Activated T-cell treated with anti-CD3 and anti-CD28 coated beads for 4 hours (primary cell): Measurements from ENCODE around the gene YWHAQ.

Experiments
- DNase-seq: peaks from one replicate; pipeline ENCODE4 v3.0.0-alpha.2; 2020

Gene YWHAQ

GRCh38 chr2:9630736-9631552, at the start of gene YWHAQ:
Gene YWHAQ (minus strand): TSS chr2:9630997. CDS start chr2:9630452, 545 bp downstream.
- peak; percentile 94 for DNase-seq

DNA sequence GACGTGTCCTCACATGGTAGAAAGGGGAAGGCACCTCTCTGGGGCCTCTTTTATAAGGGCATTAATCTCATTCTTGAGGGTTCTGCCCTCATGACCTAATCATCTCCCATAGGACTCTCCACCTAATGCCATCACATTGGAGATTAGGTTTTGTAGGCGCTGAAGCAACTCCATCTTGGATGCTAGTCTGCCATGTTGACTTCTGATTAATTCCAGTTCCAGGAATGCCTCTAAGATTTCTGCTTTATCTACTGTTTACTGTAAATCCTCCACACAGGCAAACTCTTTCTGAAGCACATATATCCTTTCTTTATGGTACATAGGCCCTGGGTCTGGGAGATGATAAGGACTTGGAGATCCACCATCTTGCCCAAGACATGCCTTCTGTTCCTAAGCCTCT, 49.3 kb upstream of the YWHAQ start:
- DNase-seq, result no peak

DNA sequence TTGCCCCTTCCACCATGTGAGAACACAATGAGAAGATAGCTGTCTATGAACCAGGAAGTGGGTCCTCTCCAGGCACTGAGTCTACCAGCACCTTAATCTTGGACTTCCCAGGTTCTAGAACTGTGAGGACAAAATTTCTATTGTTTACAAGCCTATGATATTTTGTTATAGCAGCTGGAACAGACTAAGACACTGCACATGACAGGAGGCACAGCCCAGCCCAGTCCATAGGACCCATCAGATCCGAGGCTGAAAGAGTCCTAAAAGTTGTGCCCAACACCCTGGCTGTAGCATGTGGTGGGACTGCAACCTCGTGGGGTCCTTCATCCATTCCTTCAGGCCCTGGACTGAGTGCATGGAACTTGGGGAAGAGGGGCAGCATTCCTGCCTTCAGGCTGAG, 48.4 kb upstream of the YWHAQ start:
- DNase-seq, result no peak

DNA sequence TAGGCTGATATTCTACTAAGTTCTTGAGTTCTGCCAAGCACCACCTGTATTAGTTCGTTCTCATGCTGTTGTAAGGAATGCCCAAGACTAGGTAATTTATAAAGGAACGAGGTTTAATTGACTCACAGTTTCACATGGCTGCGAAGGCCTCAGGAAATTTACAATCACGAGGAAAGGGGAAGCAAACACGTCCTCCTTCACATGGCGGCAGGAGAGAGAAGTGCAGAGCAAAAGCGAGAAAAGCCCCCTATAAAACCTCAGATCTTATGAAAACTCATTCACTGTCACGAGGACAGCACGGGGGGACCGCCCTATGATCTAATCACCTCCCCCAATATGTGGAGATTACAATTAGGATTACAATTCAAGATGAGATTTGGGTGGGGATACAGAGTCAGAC, 47.7 kb upstream of the YWHAQ start:
- DNase-seq, result no peak

GRCh38 chr2:9675415-9676351, 44.9 kb upstream of the YWHAQ start:
- DNase-seq, result no peak

GRCh38 chr2:9674891-9675414, 44.2 kb upstream of the YWHAQ start:
- no peak for DNase-seq

- DNase-seq, result no peak
Measured at GRCh38 chr2:9673914-9674481, 43.2 kb upstream of the YWHAQ start.

DNA sequence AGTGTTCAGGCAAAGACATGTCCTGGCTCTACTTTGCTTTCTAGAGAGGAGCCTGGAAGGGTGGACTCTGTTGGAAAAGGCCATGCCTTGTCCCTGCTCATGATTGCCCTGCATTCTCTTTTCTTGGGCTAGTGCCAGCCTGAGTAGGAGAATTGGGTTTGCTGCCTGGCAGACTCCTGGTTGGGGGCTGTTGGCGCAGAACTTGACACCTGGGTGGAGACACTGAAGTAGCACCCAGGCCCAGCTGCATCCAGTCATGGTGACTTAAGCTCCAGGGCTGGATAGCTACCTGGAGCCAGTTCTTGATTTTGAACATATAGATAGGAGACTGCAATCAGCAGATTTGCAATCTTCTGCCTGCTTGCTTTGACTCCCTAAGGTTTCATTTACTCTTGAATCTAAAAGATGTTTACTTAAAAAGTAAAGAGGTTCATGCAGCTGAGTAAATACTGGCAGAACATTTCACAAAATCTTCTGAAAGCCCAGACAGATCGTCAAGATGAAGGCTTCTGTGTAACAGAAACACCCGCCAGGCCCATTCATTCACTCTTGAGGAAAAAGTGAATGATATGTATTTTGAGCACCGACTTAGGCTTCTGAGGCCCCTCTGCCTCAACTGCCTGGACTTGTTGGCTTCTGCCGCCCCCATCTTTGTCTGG, 38.0 kb upstream of the YWHAQ start:
- DNase-seq, result no peak

DNA sequence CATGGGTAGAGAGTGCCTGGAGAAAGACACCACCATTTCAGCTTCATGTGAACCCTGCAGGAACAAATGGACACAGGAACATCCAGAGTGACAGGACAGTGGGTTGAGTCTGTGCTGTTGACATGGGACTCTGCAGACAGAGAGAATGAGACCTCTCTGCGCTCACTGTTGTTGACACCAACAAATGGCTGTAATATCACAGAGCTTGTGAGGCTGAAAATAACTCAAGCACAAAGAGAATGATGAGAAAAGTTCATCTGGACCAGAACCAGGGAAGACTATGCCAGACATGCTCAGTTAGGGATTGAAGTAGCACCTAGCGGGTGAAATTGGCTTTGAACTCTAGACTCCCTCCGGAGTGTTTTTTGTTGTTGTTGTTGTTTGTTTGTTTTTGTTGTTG, 37.0 kb upstream of the YWHAQ start:
- no peak for DNase-seq

- no peak for DNase-seq
Measured at GRCh38 chr2:9666306-9666705, 35.5 kb upstream of the YWHAQ start.

DNA sequence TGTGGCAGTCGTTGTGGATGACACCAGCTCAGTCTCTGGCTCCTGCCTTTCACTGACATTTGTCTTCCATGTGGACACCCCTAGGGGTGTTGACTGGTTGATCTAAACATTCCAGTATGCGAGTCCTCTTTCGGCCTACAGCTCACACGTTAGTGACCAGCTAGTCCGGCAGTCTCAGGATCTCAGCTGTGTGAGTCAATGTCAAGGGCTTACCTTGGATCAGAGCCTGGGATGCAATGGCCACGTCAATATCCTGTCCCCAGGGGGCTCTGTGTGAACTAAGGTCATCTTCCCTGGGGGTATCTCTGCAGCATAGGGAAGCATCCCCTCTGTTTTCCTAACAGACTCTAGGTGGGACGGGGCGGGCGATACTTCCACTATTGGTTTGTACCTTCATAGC, 35.1 kb upstream of the YWHAQ start:
- no peak for DNase-seq

- no peak for DNase-seq
Measured at GRCh38 chr2:9664365-9664764, 33.6 kb upstream of the YWHAQ start.

GRCh38 chr2:9663008-9663879, 32.4 kb upstream of the YWHAQ start:
- DNase-seq, result no peak

DNA sequence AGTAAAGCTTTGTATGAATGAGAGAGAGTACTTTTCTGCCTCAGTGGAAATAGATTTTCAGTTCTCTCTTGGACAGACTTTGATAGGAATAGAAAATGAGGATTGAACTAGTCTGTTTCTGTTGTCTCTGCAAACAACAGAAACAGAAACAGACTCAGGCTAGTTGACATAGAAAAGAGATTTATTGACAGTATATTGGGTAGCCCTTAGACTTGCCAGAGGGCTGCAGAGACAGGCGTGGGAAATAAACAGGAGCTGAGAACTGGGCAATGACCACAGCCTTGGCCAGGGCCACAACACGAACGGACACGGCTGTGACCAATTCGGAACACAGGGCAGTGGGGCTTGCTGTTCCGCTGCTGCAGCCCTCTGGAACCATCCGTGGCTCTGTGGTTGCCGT, 30.5 kb upstream of the YWHAQ start:
- no peak for DNase-seq

DNA sequence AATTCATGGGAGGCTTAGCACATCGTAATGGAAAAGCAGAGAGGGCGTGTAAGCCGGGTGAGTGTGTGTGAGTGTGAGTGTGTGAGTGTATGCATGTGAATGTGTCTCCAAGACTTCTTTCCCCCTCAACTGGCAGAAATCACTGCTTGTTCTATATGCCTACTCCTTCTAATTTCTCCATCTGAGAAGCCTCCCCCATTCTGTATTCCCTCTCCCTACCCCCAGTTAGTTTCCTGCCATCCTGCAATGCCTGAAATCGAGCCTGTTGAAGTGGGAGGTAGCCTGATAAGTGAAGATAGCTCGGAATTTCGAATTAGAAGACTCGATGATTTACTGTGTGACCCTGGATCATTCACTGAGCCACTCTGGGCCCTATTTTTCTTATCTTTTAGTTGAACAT, 30.0 kb upstream of the YWHAQ start:
- no peak for DNase-seq

GRCh38 chr2:9660154-9660553, 29.4 kb upstream of the YWHAQ start:
- DNase-seq, result no peak

DNA sequence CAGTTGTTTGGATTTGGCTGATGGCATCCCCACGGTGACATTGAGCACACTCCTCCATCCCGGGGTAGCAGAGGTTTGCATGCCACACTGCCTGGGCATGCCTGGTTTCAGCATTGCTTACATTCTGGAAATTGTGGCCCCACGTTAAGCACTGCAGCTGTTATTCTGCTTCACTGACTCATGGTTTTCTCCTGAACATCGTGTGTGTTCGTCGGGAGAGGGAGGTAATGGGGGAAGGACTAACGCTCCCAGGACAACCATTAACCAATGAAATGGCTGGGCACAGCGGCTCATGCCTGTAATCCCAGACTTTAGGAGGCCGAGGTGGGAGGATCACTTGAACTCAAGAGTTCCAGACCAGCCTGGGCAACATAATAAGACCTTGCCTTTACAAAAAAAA, 28.2 kb upstream of the YWHAQ start:
- DNase-seq, result no peak

DNA sequence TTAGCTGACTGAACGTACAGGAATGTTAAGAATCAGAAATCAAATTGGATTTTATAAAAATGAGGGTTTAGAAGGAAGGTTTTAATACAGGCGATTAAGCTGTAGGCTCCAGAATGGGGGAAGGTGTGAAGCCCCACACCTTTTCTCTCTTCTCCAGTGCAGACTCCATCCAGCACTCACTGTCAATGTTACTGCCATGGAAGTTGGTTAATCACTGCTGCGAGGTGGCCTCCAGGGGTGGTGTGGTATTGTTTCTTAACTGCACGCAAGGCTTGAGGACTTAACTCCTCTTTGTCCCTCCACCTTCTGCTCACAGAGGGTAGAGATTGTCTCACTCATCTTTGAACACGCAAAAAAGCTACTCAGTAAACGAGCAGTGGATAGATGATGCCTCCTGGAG, 26.9 kb upstream of the YWHAQ start:
- no peak for DNase-seq

GRCh38 chr2:9657083-9657482, 26.3 kb upstream of the YWHAQ start:
- DNase-seq, result no peak

- peak; percentile 14 for DNase-seq
Measured at GRCh38 chr2:9656270-9656766, 25.5 kb upstream of the YWHAQ start.

DNA sequence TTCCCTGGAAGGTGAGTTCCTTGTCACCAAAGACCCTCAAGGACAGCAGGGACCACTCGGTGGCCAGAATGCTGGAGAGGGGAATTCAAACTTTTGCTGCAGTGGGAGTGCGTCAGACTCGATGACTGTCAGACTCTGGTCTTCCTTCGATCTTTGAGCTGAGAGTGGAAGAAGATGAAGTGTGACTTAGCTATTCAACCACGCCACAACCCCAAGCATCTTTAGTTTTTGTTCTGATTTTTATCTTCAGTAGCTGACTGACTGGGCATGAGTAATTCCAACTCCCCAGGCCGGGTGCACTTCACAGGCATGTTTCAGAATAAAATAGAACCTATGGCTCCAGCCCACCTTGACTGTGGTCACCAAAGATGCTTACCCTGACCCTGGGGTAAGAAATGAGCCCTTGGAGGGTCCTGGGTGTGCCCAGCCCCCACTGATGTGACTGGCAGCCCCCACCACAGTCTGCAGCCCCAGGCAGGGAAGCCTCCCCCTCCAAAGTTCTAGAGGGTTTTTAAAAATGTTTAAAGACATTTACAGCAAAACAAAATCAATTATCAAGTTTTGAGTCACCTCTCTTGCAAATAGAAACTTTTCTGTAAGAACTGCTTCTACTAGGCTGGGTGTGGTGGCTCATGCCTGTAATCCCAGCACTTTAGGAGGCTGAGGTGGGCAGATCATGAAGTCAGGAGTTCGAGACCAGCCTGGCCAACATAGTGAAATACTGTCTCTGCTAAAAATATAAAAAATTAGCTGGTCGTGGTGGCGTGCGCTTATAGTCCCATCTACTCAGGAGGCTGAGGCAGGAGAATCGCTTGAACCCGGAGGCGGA, 24.9 kb upstream of the YWHAQ start:
- DNase-seq, result peak; percentile 25
